ENCODE data around the gene TMEM179.

TMEM179 gene

DNA sequence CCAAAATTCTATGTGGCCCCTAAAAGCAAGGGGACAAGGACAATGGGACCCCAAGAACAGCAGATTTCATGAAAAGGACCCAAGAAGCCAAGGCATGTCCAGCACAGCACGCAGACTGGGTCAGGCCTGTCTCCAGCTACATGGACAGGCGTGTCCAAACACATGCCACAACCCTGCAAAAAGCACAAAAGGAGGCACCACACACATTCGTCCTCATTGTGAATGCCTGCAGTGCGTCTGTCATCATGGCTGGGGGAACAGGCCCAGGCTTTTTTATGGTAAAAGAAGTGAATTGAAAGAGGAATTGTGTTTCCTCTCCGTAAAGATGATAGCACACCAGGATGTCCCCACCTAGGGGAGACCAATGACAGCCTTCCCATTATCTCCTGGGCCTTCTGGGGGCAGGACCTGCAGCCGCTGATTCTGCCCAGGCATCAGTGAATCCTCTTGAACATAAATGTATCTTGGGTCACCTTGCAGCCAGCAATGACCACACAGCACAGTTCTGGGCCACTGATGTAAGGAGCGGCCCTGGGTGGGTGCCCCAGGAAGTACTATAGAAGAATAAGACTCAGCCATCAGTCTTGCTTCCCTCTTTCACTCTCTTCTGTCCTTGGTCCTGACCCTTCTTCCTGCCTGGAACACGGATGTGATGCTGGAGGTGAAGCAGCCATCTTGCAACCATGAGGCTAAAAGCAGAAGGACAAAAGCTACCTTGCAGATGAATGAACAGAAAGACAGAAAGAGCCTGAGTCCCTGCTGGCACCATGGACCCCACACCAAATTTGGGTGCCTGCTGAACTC, 54.8 kb downstream of the TMEM179 start:
- H3K27me3 Mint-ChIP-seq, result peaks cover 8% of the 10 kb centered on the region
- ATAC-seq (no peak), DNase-seq (no peak)
- no peak overlapping the region for H3K4me3 Mint-ChIP-seq
- H3K36me3 Mint-ChIP-seq (ENCODE audit: low read depth), result no peaks in the 10 kb centered on the region
- H3K9me3 Mint-ChIP-seq, result no peaks in the 10 kb centered on the region
- no peaks in the 10 kb centered on the region for H3K4me1 Mint-ChIP-seq
- no peak overlapping the region for H3K27ac Mint-ChIP-seq

DNA sequence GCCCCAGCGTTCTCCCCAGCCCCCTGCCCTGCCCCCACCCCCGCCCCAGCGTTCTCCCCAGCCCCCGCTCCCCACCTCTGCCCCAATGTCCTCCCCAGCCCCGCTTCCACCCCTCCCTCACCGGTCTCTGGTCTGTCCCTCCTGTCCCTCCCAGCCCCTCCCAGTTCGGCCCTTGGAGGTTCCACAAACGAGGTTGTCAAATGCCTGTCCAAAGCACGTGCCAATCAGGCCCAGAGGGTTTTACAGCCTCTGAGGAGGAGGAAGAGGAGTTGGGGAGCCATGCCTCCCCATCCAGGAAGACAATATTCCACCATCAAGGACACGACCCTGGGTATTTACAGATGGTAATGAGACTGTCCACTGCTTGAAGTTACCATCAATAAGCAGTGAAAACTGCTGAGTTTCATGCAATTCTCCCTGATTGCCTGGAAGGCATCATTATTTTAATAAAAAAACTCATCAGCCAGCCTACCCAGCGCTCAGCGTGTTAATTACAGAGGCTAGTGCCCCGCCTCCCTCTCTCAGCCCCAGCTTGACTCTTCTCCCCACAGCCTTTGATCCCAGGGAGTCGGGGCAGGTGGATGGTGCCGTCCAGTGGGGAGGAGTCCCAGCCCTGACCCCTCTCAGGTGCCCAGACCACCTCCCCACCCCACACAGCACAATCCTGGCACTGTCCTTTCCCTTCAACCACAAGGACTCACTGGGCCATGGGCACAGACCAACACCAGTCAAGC, 55.6 kb downstream of the TMEM179 start:
- Mint-ChIP-seq H3K27me3 (peaks cover 9% of the 10 kb centered on the region), H3K4me1 (no peaks in the 10 kb centered on the region), H3K9me3 (no peaks in the 10 kb centered on the region), H3K36me3 (ENCODE audit: low read depth) (no peaks in the 10 kb centered on the region), H3K27ac (no peak overlapping the region), H3K4me3 (no peak overlapping the region)
- ATAC-seq (no peak), DNase-seq (no peak)

DNA sequence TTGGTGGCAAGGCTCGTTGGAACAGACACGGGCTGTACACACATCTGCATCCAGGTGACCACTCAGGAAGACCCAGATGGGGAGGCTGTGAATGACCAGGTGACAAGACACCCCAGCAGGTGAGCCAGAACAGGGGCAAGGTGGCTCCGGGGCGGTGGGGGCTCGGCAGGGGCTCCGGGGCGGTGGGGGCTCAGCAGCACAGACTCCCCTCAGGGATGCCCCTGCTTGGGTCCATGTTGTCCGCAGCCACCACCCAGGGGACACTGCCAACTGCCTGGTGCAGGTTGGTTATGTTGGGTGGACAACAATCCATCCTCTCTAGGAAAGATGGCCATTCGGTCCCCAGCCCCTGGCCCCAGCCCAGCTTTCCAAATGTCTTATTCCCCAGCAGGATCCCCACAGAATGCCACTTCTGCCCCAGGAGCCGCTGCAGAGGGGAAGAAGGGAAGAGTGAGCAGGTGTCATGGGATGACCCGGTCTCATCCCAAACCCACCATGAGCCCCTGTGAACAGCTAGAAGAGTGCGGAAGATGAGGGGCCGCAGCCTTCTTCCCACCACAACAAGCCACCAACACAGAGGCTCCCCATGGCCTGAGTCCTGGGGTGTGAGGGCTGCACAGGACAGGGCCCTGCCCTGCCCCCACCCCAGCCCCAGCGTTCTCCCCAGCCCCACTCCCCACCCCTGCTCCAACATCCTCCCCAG, 56.4 kb downstream of the TMEM179 start:
- no peak overlapping the region for H3K4me3 Mint-ChIP-seq
- peaks cover 10% of the 10 kb centered on the region for H3K27me3 Mint-ChIP-seq
- H3K9me3 Mint-ChIP-seq, result no peaks in the 10 kb centered on the region
- H3K36me3 Mint-ChIP-seq (ENCODE audit: low read depth), result no peaks in the 10 kb centered on the region
- ATAC-seq (no peak), DNase-seq (no peak)
- no peaks in the 10 kb centered on the region for H3K4me1 Mint-ChIP-seq
- H3K27ac Mint-ChIP-seq, result no peak overlapping the region

DNA sequence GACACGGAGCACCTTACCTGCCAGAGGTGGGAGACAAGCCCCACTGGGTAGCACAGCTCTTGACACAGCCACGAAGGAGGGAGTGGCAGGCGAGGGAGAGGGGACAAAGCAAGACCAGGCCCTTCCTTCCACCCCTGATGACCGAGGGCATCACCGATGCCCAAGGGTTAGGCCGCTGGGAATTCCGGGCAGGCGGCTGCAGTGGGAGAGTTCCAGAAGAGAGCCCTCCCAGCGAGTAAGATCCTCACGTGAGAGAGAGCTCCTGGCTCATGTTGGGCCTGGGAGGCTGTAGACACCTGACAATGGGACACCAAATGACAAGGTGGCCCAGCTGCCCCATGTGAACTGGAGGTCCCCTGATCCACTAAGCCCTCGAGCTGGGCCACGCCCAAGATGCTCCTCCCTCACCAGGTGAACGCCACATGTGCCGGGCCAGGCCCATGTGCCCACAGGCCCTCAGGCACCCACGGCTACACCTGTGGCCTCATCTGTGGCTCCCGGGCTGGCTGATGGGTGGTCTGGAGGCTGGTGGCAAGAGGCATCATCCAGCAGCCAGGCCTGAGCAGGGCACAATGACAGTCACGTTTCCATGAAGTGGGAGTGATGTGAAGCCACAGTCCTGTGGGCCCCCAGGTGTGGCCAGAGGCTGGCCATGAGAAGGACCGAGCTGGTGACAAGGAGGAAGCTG, 57.1 kb downstream of the TMEM179 start:
- no peaks in the 10 kb centered on the region for H3K4me1 Mint-ChIP-seq
- no peaks in the 10 kb centered on the region for H3K9me3 Mint-ChIP-seq
- DNase-seq (no peak), ATAC-seq (no peak)
- peaks cover 14% of the 10 kb centered on the region for H3K27me3 Mint-ChIP-seq
- H3K4me3 Mint-ChIP-seq, result no peak overlapping the region
- H3K27ac Mint-ChIP-seq, result no peak overlapping the region
- no peaks in the 10 kb centered on the region for H3K36me3 Mint-ChIP-seq (ENCODE audit: low read depth)

DNA sequence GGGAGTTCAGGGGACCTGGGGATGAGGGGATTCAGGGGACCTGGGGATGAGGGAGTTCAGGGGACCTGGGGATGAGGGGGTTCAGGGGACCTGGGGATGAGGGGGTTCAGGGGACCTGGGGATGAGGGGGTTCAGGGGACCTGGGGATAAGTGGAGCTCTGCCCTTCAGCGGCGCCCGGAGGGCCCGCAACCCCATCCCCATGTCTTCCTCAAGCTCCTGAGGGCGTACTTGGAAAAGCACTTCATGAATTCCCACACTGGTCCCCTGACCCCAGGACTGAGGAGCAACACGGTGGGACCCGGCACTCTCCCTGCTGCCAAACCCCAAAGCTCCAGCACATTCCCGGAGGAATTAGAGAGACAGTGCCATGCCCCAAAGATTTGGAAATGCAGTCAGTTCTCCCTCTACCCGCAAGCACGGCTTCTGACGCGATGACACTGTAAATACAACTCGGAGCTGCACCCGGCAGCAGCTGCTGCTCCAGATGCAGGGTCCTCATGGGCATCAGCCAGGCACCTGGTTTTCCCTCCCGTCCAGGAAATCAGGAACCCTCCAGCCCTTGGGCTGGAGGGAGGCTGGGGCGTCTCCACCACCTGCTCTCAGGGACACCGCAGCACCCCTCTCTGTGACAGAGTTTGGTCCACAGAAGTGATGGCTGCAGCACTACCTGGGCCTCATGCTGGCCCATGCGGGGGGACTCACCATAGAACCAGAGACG, 57.8 kb downstream of the TMEM179 start:
- Mint-ChIP-seq H3K4me1 (no peaks in the 10 kb centered on the region), H3K27me3 (peaks cover 17% of the 10 kb centered on the region), H3K36me3 (ENCODE audit: low read depth) (no peaks in the 10 kb centered on the region), H3K27ac (no peak overlapping the region), H3K4me3 (no peak overlapping the region), H3K9me3 (no peaks in the 10 kb centered on the region)
- ATAC-seq, result no peak
- DNase-seq, result no peak

DNA sequence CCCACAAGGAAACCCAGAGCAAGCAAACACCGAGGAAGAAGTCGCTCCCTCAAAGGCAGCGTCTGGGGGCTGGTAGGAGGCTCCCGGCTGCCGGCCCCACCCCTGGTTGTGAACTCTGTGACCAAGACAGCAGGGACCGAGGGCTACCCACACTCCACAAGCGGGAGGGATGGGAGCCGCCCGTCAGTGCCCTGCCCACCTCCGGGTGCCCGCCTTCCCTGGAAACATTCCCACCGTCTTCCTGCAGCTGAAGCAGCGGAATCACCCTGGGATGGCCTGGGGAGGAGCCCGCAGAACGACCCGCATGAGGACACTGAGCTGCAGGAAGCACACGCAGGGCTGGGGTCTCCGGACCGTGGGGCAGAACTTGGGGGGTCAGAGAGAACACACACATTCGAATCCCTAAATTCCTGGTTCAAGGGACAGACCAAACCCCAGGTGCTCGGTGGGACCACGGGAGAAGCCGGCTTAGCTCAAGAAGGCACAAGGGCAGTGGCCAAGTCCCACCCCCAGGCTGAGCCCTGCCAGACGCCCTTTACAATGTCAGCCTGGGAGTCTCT, 58.5 kb downstream of the TMEM179 start:
- no peak for ATAC-seq
- Mint-ChIP-seq H3K27me3 (peaks cover 17% of the 10 kb centered on the region), H3K4me1 (no peaks in the 10 kb centered on the region), H3K4me3 (no peak overlapping the region), H3K27ac (no peak overlapping the region), H3K36me3 (ENCODE audit: low read depth) (no peaks in the 10 kb centered on the region), H3K9me3 (no peaks in the 10 kb centered on the region)
- DNase-seq, result no peak

DNA sequence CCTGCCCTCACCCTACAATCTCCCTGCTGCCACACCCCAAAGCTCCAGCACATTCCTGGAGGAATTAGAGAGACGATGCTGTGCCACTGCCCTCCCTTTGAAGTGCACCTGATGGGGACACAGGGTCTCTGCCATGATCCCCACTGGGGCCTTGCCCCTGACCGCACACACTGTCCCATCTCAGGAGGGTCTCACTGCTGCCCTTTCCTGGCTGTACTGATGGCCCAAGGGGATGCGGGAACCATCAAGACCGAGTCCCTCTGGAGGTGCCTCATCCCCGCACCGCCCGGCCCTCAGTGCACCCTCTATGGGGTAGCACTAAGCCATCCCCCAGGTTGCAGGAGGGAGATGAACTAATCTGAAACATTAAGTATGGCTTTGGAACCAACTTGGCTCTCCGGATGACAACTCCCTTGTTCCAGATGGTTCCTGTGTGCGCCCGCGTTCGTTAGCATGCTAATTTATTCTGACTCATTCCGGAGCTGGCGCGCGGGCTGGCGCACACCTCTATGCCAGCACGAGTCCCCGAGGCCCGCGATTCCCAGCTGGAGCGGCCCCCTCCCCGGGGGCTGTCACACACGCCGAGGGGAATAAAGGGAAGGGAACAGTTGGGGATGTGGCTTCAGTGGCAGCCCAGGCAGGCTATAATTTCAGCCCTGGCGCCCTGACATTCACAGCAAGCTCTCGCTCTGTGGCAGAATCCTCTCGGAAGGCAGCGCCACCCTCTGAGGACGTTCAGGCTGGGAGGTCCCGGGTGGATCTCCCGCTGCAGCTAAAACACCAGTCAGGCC, 59.2 kb downstream of the TMEM179 start:
- no peak overlapping the region for H3K27ac Mint-ChIP-seq
- no peak overlapping the region for H3K4me3 Mint-ChIP-seq
- H3K4me1 Mint-ChIP-seq, result no peaks in the 10 kb centered on the region
- ATAC-seq, result no peak
- peaks cover 17% of the 10 kb centered on the region for H3K27me3 Mint-ChIP-seq
- no peak for DNase-seq
- no peaks in the 10 kb centered on the region for H3K36me3 Mint-ChIP-seq (ENCODE audit: low read depth)
- H3K9me3 Mint-ChIP-seq, result no peaks in the 10 kb centered on the region

DNA sequence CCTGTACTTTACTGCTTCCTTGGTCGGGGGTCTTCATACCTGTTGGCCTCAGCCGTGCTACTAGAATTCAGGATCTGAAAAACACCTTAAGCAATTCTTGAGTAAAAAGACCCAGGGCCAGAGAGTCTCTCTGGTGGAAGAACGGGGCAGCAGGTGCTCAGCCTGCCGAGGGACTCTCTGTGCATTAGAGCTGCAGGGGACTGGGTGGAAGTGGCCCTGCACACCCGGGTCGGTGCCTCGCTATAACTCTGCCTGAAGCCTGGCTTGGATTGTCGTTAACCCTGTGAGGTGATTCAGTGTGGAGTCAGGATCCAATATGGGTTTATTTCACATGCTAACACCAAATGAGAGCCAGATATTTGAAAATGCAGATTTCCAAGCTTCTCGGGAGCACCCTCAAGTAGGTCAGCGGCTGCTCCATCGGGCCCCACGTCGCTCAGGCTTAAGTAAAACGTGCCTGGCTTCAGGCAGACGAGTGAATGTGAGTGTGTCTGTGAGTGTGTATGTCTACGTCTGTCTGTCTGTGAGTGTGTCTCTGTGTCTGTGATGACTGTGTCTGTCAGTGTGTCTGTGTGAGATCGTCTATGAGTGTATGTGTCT, 60.1 kb downstream of the TMEM179 start:
- peaks cover 17% of the 10 kb centered on the region for H3K27me3 Mint-ChIP-seq
- H3K27ac Mint-ChIP-seq, result no peak overlapping the region

DNA sequence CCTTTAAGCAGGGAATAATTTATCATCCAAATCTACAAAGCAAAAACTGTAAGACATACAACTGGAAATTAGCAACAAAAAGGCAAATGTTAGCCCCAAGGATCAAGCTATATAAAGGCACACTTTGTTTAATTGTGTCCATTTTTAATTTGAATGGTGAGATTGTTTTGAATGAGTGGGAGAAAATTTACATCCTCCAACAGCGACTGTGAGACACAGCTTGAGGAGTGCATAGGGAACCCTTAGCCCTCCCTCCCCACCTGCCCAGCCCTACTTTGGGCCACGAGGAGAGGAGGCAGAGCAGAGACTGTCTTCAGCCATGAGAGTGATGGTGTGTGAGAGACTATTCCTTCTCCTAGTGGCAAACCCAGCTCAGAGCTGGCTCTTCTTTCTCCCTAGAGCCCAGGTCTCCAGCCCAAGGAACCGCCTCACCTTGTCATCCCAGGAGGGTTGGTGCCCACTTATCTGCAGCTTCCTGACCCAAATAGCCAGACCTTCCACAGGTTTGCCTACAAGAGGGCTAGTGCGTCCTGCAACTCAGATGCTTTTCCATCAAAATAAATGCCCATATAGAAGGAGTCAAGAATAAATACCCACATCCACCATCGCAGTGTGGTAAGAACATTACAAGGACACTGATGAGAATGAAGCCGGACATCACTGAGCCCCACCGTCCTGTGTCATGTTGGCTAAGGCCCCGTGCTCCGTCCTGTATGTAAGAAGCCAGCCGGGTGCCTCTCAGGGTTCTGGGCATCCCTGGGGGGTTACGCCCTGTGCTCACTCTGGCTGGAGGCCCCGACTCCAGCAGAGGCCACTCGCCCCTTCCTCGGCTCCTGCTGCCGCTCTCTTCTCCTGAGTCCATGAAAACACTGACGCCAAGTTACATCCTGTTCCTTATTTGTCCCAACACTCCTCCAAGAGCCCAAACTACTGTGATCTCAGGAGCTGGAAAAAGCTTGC, 61.4 kb downstream of the TMEM179 start:
- Mint-ChIP-seq H3K27me3 (peaks cover 17% of the 10 kb centered on the region), H3K36me3 (ENCODE audit: low read depth) (no peaks in the 10 kb centered on the region), H3K9me3 (no peaks in the 10 kb centered on the region), H3K4me1 (no peaks in the 10 kb centered on the region), H3K4me3 (no peak overlapping the region), H3K27ac (no peak overlapping the region)
- ATAC-seq, result no peak
- DNase-seq, result no peak

More for the DNA sequence above, 60.1 kb downstream of the TMEM179 start:
- H3K4me1 Mint-ChIP-seq, result no peaks in the 10 kb centered on the region
- no peak overlapping the region for H3K4me3 Mint-ChIP-seq
- no peaks in the 10 kb centered on the region for H3K36me3 Mint-ChIP-seq (ENCODE audit: low read depth)
- H3K9me3 Mint-ChIP-seq, result no peaks in the 10 kb centered on the region
- DNase-seq (no peak), ATAC-seq (no peak)

DNA sequence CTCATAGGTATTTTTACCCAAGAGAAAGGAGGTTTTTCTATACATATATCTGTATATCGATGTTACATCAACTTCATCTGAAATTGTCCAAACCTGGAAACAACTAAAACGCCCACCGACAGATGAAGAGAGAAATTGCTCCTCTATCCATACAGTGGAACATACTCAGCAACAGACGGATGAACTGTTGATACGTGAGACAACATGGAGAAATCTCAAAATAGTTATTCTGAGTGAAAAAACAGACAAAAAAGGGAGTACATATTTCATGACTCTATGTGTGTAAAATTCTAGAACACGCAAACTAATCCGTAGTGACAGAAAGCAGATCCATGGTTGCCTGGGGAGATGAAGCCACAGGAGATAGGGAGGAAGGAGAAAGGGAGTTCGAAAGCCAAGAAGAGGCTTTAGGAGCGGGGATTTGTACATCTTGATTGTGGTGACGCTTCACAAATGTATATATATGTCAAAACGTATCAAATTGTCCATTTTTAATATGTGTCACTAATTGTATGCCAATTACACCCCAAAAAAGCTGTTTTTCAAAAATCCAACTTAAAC, 62.6 kb downstream of the TMEM179 start:
- peaks cover 11% of the 10 kb centered on the region for H3K27me3 Mint-ChIP-seq
- H3K27ac Mint-ChIP-seq, result no peak overlapping the region
- peaks cover 2% of the 10 kb centered on the region for H3K4me1 Mint-ChIP-seq
- H3K4me3 Mint-ChIP-seq, result no peak overlapping the region
- ATAC-seq (no peak), DNase-seq (no peak)
- no peaks in the 10 kb centered on the region for H3K36me3 Mint-ChIP-seq (ENCODE audit: low read depth)
- no peaks in the 10 kb centered on the region for H3K9me3 Mint-ChIP-seq
